Activated CD4-positive, alpha-beta T cell treated with anti-CD3 and anti-CD28 coated beads, Interleukin-2, amount 50 U/mL, for 24 hours (primary cell): ENCODE data around the gene SGCD.

Source experiments
- DNase-seq, 2 donors: peaks; one replicate each; pipeline ENCODE4 v3.0.0-alpha.2; 2020; ENCODE audit warnings: low read depth in 1 of 2, low spot score in 1 of 2

SGCD gene

DNA sequence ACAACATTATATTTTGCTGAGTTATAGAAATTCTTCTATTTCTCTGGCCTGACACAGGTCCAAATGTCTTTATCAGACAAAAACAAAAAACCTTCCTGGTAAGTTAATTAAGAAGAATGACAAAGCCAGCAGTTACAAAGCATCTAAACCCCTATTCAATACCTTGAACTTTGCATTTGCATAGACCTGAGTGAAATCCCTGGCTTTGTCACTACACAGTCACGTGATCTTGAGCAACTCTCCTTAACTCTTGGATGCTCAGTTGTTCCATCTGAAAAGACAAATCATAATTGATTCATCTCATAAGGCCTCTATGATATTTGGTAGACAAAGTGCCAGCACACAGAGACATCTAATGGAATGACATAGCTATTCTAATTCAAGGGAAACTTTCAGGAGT is 356.5 kb downstream of the SGCD start:
- no peak for DNase-seq

DNA sequence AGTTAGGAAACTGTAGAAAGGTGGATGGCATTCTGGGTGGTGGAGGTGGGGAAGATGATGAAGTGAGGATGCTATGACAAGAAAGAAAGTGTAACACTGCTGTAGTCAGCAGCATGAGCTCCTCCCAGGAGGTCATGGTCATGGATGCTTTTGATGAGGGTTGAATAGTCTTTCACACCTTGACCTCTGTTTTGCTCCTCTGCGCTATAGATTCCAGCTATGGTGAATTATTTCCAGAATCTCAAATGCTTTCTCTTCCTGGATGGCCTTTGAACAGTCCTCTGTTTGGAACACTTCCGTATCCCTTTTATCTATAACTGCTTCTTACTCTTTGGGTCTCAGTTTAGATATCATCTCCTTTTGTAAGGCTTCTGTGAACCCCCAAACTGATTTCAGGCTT is 357.3 kb downstream of the SGCD start:
- no peak for DNase-seq

DNA sequence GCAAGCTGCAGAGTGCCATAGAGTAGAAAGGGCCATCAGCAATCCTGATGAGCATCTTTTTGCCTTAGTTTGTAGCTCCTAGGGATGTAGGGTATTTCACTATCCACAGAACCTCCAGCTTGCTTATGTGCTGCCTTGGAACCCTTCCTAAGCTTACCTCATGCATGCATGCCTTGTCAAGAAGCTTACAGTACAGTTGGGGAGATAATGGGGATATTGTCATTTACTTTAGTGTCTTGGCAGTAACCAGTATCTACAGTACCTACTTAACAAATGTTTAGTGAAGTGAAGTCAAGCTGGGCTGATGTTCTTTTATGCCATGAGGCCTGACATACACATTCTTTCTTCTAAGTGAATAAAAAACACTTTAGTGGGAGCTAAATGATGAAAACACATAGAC is 358.5 kb downstream of the SGCD start:
- no peak for DNase-seq

DNA sequence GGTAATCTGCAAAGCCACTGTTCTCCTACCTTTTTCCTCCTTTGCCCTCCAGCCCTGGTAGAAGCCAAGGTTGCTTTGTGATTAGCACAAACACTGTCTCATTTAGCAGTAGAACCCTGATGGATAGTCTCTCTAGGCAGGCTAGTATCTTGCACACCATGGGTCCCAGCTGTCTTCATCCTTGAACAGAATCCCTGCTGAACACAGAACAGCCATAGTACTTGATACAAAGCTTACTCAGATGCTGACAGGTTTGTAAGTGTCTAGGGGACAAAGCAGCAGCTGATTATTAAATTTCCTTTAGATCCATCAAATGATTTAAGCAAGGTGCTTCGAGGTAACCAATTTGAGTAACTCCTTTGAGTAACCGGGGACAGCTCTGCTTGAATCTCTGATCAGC is 359.4 kb downstream of the SGCD start:
- no peak for DNase-seq

- no peak for DNase-seq
Observed at GRCh38 chr5:156686796-156687195, 359.8 kb downstream of the SGCD start.

GRCh38 chr5:156687514-156687913 is 360.6 kb downstream of the SGCD start:
- no peak for DNase-seq

DNA sequence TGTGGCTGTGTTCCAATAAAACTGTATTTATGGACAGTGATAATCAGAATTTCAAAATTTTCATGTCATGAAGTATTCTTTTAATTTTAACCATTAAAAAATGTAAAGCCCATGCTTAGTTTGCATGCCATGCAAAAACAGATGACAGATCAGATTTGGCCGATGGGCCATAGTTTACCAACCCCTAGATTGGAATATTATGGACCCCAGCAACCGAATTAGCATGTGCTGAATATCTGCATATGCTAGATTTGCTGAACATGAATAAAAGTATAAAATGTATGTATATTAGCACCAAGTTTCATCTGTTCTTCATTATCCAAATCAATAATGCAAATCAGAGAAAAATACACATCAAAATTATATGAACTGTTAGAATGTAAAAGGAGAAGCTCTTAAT is 364.6 kb downstream of the SGCD start:
- DNase-seq = no peak

DNA sequence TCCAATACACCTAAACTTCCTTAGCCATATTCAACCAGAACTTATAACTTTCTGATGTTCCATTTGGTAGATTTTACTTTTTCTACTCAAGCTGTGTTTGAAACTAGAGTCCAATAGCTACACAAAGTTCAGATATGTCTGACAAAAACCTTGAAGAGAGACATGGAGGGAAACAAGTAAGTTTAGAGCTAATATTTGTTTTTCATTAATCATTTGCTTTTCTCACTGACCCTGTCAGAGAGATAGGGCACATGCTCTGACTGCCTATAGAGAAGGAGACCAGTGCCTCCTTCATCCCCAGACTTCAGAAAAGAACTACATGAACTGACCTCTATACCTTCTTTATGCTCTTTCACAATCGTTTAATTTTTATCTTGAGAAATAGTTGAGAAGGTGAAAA is 366.1 kb downstream of the SGCD start:
- DNase-seq = no peak

- DNase-seq = no peak
Observed at GRCh38 chr5:156694598-156694997, 367.6 kb downstream of the SGCD start.

- DNase-seq = no peak
Observed at GRCh38 chr5:156695774-156696173, 368.8 kb downstream of the SGCD start.

GRCh38 chr5:156698323-156698722 is 371.4 kb downstream of the SGCD start:
- no peak for DNase-seq

- no peak for DNase-seq
Observed at GRCh38 chr5:156699147-156699546, 372.2 kb downstream of the SGCD start.

GRCh38 chr5:156704139-156704538 is 377.2 kb downstream of the SGCD start:
- no peak for DNase-seq

DNA sequence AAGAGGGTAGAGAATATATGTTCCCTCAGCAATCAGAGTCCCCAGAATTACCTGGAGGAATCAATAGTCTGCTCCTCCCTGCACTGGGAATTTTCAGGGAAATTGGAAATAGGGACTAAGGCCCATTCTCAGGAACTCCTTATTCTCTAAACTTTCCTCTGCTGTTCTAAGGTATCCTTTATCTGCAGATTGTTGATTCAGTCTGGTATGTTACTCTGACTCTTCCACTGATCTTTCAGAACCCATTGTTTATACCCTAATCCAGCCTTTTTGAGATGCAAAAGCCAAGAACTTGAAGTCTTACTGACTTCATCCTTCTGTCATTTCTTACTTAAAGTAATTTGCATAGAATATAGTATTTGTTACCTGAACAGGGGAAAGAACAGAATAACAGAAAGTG is 379.7 kb downstream of the SGCD start:
- no peak for DNase-seq

- no peak for DNase-seq
Observed at GRCh38 chr5:156707750-156708149, 380.8 kb downstream of the SGCD start.

DNA sequence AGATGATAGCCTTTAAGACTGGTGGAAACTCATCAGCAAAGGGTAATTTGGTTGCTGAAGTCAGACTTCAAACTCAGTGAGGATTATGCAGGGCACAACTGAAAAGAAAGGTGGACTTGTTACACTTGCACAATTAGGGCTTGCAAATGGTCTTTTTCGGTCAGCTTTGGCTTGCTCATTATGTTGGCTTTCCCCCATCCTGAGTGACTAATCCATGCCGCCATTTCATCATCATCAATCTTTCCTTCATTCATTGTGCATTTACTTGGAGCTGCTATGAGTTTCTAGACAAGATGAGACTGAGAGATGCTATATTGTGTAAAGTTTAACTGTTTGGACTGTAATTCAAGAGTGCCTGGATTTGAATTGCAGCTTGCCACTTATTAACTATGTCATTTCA is 388.3 kb downstream of the SGCD start:
- no peak for DNase-seq

- DNase-seq = no peak
Observed at GRCh38 chr5:156716591-156717380, 389.8 kb downstream of the SGCD start.

- DNase-seq = no peak
Observed at GRCh38 chr5:156718985-156719384, 392.0 kb downstream of the SGCD start.

DNA sequence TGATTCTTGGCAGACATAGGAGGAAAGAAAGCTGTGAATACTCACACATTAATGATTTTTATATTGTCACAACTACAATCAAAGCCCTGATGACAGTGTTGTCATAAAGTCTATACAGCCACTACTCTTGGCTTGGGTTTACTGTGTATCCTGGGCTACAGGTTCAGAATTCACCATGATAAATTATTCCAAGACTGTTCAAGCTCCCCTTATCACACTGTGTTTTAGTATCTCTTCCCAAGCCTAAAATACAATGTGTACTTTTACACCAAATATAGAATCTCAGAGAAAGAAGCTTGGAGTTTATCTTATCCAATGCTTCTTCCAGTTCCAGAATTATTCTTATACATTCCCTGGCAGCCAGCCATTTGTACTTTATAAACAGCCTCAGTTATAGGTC is 395.4 kb downstream of the SGCD start:
- DNase-seq = no peak

GRCh38 chr5:156735477-156735876 is 408.5 kb downstream of the SGCD start:
- DNase-seq = no peak

DNA sequence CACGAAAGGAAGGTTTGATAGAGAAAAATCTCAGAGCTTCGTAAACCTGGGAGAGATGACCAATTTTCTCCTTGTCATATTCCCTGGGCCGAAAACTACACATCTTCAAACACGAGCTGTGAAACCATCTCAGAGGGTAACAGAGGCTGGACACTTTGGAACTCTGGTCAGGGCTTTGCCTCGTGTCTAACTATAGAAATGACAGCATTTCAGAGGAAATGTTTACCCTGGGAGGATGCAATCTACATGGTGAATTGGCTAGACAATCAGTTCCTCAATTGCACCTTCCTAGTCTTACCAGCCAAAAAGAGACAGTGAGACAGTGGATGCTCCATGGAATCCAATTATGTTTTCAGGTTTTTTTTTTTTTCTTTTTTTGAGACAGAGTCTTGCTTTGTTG is 414.6 kb downstream of the SGCD start:
- no peak for DNase-seq

DNA sequence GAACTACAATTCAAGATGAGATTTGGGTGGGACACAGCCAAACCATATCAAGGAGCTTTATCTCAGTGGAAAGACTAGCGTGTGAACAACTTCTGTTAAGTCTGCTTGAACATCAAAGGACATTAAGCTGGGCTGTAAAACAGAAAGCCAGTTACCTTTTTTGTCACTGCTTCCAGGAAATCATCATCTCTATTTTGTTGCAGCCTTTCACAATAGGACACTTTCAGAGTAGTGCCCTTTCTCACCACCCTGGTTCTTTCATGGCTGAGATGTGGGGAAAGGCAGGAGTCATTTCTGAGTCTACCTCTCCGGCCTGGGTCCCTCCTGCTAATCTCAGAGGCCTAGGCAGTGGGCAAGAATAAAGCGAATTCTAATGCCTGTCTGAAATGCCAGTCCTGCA is 426.9 kb downstream of the SGCD start:
- DNase-seq = no peak

DNA sequence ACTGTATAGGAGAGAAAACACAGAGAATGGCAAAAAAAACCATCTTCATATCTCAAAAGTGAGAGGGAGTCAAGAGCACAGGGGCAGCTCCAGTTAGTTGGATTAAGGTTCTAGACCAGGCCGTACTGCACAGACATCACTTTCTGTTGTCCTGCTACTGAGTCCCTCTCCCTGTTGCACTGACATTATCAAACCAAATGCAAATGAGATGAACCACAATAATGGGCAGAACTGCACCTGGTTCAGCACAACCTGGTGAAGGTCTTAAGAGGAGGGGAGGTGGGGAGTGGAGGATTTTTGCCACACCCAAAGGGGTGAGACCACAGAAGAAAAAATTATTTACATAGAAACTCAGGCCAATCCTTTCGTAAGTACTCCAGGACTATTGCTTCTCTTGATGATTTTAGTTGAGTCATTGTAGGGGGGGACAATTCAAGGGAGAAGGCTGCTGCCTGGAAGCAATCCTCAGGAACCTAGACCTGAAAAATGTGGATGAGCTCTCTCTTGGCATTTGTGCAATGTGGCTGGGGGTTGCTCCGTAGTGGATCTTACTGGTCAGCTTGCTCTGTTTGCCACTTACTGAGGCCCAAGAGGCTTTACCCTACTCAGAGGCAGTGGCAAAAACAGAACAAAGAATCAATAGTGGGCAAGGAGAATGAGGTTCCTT is 428.6 kb downstream of the SGCD start:
- no peak for DNase-seq
